ENCODE data around the gene PIK3R6. TPM values are rescaled to one million over a fixed set of nuclear protein-coding genes. Genes with fewer than 3 reads are reported as not detected.

Gene PIK3R6
- total and polyA plus RNA-seq, 2 of the 4 experiments (the other 2 are of a cell fraction) = not detected

DNA sequence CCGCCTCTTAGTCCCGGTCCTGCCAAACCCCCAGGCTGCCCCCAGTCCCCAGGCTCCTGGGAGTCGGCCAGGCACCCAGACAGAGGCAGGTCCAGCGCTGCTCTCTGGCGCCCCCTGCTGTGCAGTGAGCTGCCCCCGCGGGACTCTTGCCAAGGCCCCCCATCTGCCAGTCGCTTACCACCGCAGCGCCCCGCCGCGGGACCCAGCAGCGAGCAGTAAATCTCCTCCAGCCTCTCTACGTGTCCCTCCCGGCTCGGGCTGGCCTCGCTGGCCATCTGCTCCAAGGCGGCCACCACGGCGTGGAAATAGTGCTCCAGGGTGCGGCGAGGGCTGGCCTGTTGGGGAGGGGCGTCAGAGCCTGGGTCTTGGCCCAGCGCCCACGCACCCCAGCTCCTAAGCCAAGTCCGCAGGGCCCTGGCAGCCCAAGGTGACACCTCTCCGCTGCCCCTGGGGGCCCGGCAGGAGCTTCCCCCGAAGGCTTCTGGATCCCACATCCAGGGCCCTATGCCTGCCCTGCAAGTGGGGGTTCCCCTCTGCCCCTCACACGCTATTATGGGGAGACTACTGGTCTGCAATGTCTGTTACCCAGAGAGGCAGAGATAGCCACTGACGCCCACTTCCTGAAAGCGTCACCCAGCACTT is 34.6 kb downstream of the PIK3R6 start:
- Histone ChIP-seq H3K56ac (ENCODE audit: extremely low read depth, insufficient read depth, low read length) (no peak overlapping the region), H3K4ac (ENCODE audit: low read depth, low read length) (no peak overlapping the region), H2BK120ac (ENCODE audit: low read depth, low read length) (no peak overlapping the region), H3K36me3 (ENCODE audit: control insufficient read depth, insufficient read depth, low read length) (no peaks in the 10 kb centered on the region), H3K4me2 (ENCODE audit: low read depth, low read length) (no peak overlapping the region), H3K14ac (replicated peaks; ENCODE audit: low read depth, low read length) (no peak overlapping the region), H3K18ac (ENCODE audit: low read depth, low read length) (no peak overlapping the region), H3K23ac (ENCODE audit: low read depth, low read length) (no peak overlapping the region), H3K27ac (ENCODE audit: insufficient read depth, low read length) (no peak overlapping the region), H2AK5ac (ENCODE audit: low read depth, low read length) (no peak overlapping the region), H3K79me1 (ENCODE audit: low read depth in 1 of 2, low read length in 2 of 2) (no peaks in the 10 kb centered on the region), H4K5ac (ENCODE audit: low read depth, low read length) (no peak overlapping the region), H3K4me3 (ENCODE audit: insufficient read depth, low read depth, low read length) (no peak overlapping the region), H2BK20ac (ENCODE audit: low read depth, low read length) (no peak overlapping the region), H3K9me3 (ENCODE audit: control insufficient read depth, insufficient read depth, low read length) (no peaks in the 10 kb centered on the region; the same call in 1 of the 2 replicates), H4K20me1 (ENCODE audit: insufficient read depth, low read length) (no peaks in the 10 kb centered on the region), H2BK15ac (ENCODE audit: low read depth, low read length) (no peak overlapping the region), H4K8ac (ENCODE audit: low read depth in 2 of 2, low read length in 2 of 2) (no peak overlapping the region), H3K27me3 (ENCODE audit: control insufficient read depth, insufficient read depth, low read length) (no peaks in the 10 kb centered on the region), H3K4me1 (ENCODE audit: control insufficient read depth, insufficient read depth, low read length) (no peaks in the 10 kb centered on the region), H2AK9ac (replicated peaks; ENCODE audit: low read depth, low read length, poor library complexity) (no peak overlapping the region), H2BK5ac (ENCODE audit: low read depth, low read length, poor library complexity, severe bottlenecking) (no peak overlapping the region), H3K9ac (ENCODE audit: low read depth, low read length) (no peak overlapping the region), H3K9me1 (ENCODE audit: insufficient read depth, low read length) (no peaks in the 10 kb centered on the region), H4K91ac (ENCODE audit: insufficient read depth, low read depth, low read length) (no peak overlapping the region), H2AFZ (replicated peaks; ENCODE audit: low read length, poor library complexity) (no peak overlapping the region)
- TF ChIP-seq RFX5 (IDR thresholded peaks at IDR 0.05; ENCODE audit: low read depth, low read length) = no peak
- TF ChIP-seq FOS (IDR thresholded peaks at IDR 0.05; ENCODE audit: low read depth, low read length) = no peak
- no peak for TF ChIP-seq CTCF (conservative IDR thresholded peaks at IDR 0.05; ENCODE audit: low read depth, low read length)
- TF ChIP-seq USF2 (IDR thresholded peaks at IDR 0.05; ENCODE audit: low read depth, low read length) = no peak
- no peak for TF ChIP-seq CHD1 (IDR thresholded peaks at IDR 0.05; ENCODE audit: low read depth, low read length)
- no peak for TF ChIP-seq NFE2L2 (IDR thresholded peaks at IDR 0.05; ENCODE audit: low read depth, low read length)
- TF ChIP-seq MAZ (IDR thresholded peaks at IDR 0.05; ENCODE audit: borderline replicate concordance, low read depth, low read length) = no peak
- TF ChIP-seq MXI1 (IDR thresholded peaks at IDR 0.05; ENCODE audit: borderline replicate concordance, low read depth, low read length) = no peak
- no peak for TF ChIP-seq CEBPB (IDR thresholded peaks at IDR 0.05; ENCODE audit: low read depth, low read length)
- no peak for TF ChIP-seq SMC3 (IDR thresholded peaks at IDR 0.05; ENCODE audit: low read depth, low read length)
- intact Hi-C loops (cut with micrococcal nuclease) = no loop called here
- in situ Hi-C loops (cut with MboI; ENCODE audit: low sequenced_read_pairs) = no loop called here
- DNase-seq (no peak), ATAC-seq (ENCODE audit: low read depth) (no peak)
- ChIA-PET CTCF (no interaction called here), POLR2A (ENCODE audit: unreplicated experiment) (no interaction called here)
- WGBS, 2 experiments (ENCODE audit: extremely low coverage in 2 of 2, insufficient read length in 1 of 2) = 16% methylated on average over 6 of the region's 33 CpGs; no CpG with 5 or more reads in 1 of the 2 experiments
- dilution Hi-C loops (cut with HindIII; ENCODE audit: low sequenced_read_pairs, unreplicated experiment) = no loop called here
- no TSS peak for BruUV-seq (replicated peaks)
